Measurements from ENCODE around the gene GAREM2. TPM values are rescaled to one million over a fixed set of nuclear protein-coding genes. Genes with fewer than 3 reads are reported as not detected.

GAREM2 gene
- total and polyA plus RNA-seq, 2 experiments from 2014 or later: 0.84 to 1.6 TPM

- peaks cover 40% of the 10 kb centered on the region for H3K36me3 ChIP-seq
- TF ChIP-seq CTCF (IDR thresholded peaks at IDR 0.05; ENCODE audit: low read depth, low read length): no peak
- DNase-seq (ENCODE audit: low read depth in 1 of 2, low spot score in 1 of 2): no peak
Observed at GRCh38 chr2:26214759-26215158, 41.9 kb downstream of the GAREM2 start.

GRCh38 chr2:26215833-26216232, 42.9 kb downstream of the GAREM2 start:
- Histone ChIP-seq H3K27ac (no peak overlapping the region), H3K4me1 (ENCODE audit: low read depth) (no peaks in the 10 kb centered on the region), H3K4me3 (no peak overlapping the region), H3K27me3 (no peaks in the 10 kb centered on the region), H3K9me3 (ENCODE audit: low read depth) (no peaks in the 10 kb centered on the region), H3K36me3 (peaks cover 35% of the 10 kb centered on the region)
- no peak for TF ChIP-seq CTCF (IDR thresholded peaks at IDR 0.05; ENCODE audit: low read depth, low read length)
- no peak for DNase-seq (ENCODE audit: low read depth in 1 of 2, low spot score in 1 of 2)

More at GRCh38 chr2:26214759-26215158, 41.9 kb downstream of the GAREM2 start:
- H3K4me1 ChIP-seq (ENCODE audit: low read depth): no peaks in the 10 kb centered on the region
- H3K4me3 ChIP-seq: no peak overlapping the region
- H3K9me3 ChIP-seq (ENCODE audit: low read depth): no peaks in the 10 kb centered on the region
- H3K27ac ChIP-seq: no peak overlapping the region
- H3K27me3 ChIP-seq: no peaks in the 10 kb centered on the region

- H3K4me3 ChIP-seq: no peak overlapping the region
- TF ChIP-seq CTCF (IDR thresholded peaks at IDR 0.05; ENCODE audit: low read depth, low read length): no peak
- peaks cover 30% of the 10 kb centered on the region for H3K36me3 ChIP-seq
- no peaks in the 10 kb centered on the region for H3K9me3 ChIP-seq (ENCODE audit: low read depth)
- no peak overlapping the region for H3K27ac ChIP-seq
- H3K4me1 ChIP-seq (ENCODE audit: low read depth): no peaks in the 10 kb centered on the region
- no peak for DNase-seq (ENCODE audit: low read depth in 1 of 2, low spot score in 1 of 2)
- H3K27me3 ChIP-seq: no peaks in the 10 kb centered on the region
Observed at GRCh38 chr2:26216587-26216986, 43.7 kb downstream of the GAREM2 start.

GRCh38 chr2:26217720-26218119, 44.8 kb downstream of the GAREM2 start:
- H3K36me3 ChIP-seq: peaks cover 20% of the 10 kb centered on the region
- DNase-seq (ENCODE audit: low read depth in 1 of 2, low spot score in 1 of 2): no peak
- no peak for TF ChIP-seq CTCF (IDR thresholded peaks at IDR 0.05; ENCODE audit: low read depth, low read length)
- no peaks in the 10 kb centered on the region for H3K4me1 ChIP-seq (ENCODE audit: low read depth)
- no peak overlapping the region for H3K4me3 ChIP-seq
- no peaks in the 10 kb centered on the region for H3K27me3 ChIP-seq
- H3K27ac ChIP-seq: no peak overlapping the region
- H3K9me3 ChIP-seq (ENCODE audit: low read depth): no peaks in the 10 kb centered on the region

- Histone ChIP-seq H3K4me1 (ENCODE audit: low read depth) (no peaks in the 10 kb centered on the region), H3K27ac (no peak overlapping the region), H3K4me3 (no peak overlapping the region), H3K36me3 (peaks cover 5% of the 10 kb centered on the region), H3K27me3 (no peaks in the 10 kb centered on the region), H3K9me3 (ENCODE audit: low read depth) (no peaks in the 10 kb centered on the region)
- no peak for DNase-seq (ENCODE audit: low read depth in 1 of 2, low spot score in 1 of 2)
- TF ChIP-seq CTCF (IDR thresholded peaks at IDR 0.05; ENCODE audit: low read depth, low read length): no peak
Observed at GRCh38 chr2:26223018-26223417, 50.1 kb downstream of the GAREM2 start.

GRCh38 chr2:26224095-26224494, 51.2 kb downstream of the GAREM2 start:
- Histone ChIP-seq H3K4me3 (no peak overlapping the region), H3K4me1 (ENCODE audit: low read depth) (no peaks in the 10 kb centered on the region), H3K36me3 (peaks cover 15% of the 10 kb centered on the region), H3K27ac (no peak overlapping the region), H3K9me3 (ENCODE audit: low read depth) (no peaks in the 10 kb centered on the region), H3K27me3 (no peaks in the 10 kb centered on the region)
- no peak for TF ChIP-seq CTCF (IDR thresholded peaks at IDR 0.05; ENCODE audit: low read depth, low read length)
- DNase-seq (ENCODE audit: low read depth in 1 of 2, low spot score in 1 of 2): no peak
